ENCODE results near the gene NOS1AP.

The NOS1AP gene

DNA sequence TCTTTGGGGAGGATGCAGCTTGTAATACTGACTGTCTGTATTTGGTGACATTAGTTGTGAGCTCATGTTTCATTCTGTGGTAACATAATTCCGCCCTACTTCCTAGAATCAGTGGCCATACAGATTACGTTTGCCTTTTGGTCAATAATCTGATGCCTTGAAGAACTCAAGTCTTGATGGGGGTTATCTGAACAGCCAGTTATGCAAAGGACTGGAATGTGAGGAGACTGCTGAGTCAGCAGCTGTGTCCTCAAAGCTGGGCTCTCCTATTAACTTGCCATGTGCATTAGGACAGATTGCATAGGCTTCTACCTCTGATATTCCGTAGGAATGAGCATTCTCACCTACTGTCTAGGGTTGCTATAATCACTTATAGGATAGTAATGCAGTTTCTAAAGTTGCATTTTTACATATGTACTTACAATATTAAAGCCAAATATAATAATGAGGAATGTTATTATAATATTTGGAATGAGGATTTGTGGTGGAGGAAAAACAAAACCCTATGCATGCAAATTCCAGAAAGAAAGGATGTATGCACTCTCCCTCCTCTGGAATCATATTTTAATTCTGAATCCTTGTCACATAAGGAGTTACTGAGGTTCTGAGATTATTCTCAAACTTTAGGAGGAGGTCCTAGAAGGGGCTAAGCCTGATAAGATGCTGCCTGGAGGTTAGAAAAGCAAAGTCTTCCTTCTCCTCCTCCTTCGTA, 116.0 kb downstream of the NOS1AP start:
- no peaks in the 10 kb centered on the region for H3K27me3 ChIP-seq (replicated peaks; ENCODE audit: insufficient read depth, low read length)
- no peak overlapping the region for H2AFZ ChIP-seq (ENCODE audit: low read length)
- no peak overlapping the region for H3K9ac ChIP-seq (ENCODE audit: low read length)
- no peak for TF ChIP-seq EZH2phosphoT487 (IDR thresholded peaks at IDR 0.05; ENCODE audit: low read length)
- no peak for TF ChIP-seq EZH2 (optimal IDR thresholded peaks at IDR 0.05; ENCODE audit: low read depth, low read length)
- TF ChIP-seq CTCF (IDR thresholded peaks at IDR 0.05; ENCODE audit: low read length) = no peak
- no peaks in the 10 kb centered on the region for H3K36me3 ChIP-seq (replicated peaks; ENCODE audit: insufficient read depth, low read length)
- no peak overlapping the region for H3K4me2 ChIP-seq (ENCODE audit: low read depth, low read length)
- no peak overlapping the region for H3K4me3 ChIP-seq (ENCODE audit: low read length)
- no peaks in the 10 kb centered on the region for H3K9me2 ChIP-seq (replicated peaks; ENCODE audit: insufficient read depth, low read length)
- no peak for DNase-seq
- no peak overlapping the region for H3K27ac ChIP-seq (ENCODE audit: low read length)
- no peaks in the 10 kb centered on the region for H3K4me1 ChIP-seq (ENCODE audit: low read length)
- H3K79me2 ChIP-seq (ENCODE audit: low read length) = no peaks in the 10 kb centered on the region
- no peaks in the 10 kb centered on the region for H3K9me3 ChIP-seq (replicated peaks; ENCODE audit: insufficient read depth, low read length)
- H4K20me1 ChIP-seq (ENCODE audit: insufficient read depth, low read length) = no peaks in the 10 kb centered on the region
- no peaks in the 10 kb centered on the region for H3F3A ChIP-seq (ENCODE audit: insufficient read depth, low read length)

DNA sequence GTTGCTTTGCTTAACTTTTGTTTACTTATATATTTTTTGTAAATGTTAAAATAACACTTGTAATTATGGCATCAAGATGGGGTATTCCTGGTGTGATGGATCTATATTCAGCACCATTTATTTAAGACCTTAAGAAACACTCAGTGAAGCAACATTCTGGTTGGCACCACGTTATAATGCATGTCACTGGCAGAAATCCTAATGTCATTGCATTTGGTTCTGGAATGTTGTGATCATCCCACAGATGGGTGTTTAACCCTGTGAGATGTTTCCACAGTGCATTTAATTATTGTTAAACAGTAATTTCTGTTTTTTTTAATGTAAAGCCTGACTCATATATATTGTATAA, 116.5 kb downstream of the NOS1AP start:
- no peaks in the 10 kb centered on the region for H3K36me3 ChIP-seq (replicated peaks; ENCODE audit: insufficient read depth, low read length)
- H3K79me2 ChIP-seq (ENCODE audit: low read length) = no peaks in the 10 kb centered on the region
- H3K4me1 ChIP-seq (ENCODE audit: low read length) = no peaks in the 10 kb centered on the region
- H3K4me2 ChIP-seq (ENCODE audit: low read depth, low read length) = no peak overlapping the region
- H3K9me2 ChIP-seq (replicated peaks; ENCODE audit: insufficient read depth, low read length) = no peaks in the 10 kb centered on the region
- H3K9ac ChIP-seq (ENCODE audit: low read length) = no peak overlapping the region
- DNase-seq = no peak
- no peak overlapping the region for H2AFZ ChIP-seq (ENCODE audit: low read length)
- H3K4me3 ChIP-seq (ENCODE audit: low read length) = no peak overlapping the region
- H3K27me3 ChIP-seq (replicated peaks; ENCODE audit: insufficient read depth, low read length) = no peaks in the 10 kb centered on the region
- H3F3A ChIP-seq (ENCODE audit: insufficient read depth, low read length) = no peaks in the 10 kb centered on the region
- TF ChIP-seq EZH2phosphoT487 (IDR thresholded peaks at IDR 0.05; ENCODE audit: low read length) (no peak), CTCF (IDR thresholded peaks at IDR 0.05; ENCODE audit: low read length) (no peak), EZH2 (optimal IDR thresholded peaks at IDR 0.05; ENCODE audit: low read depth, low read length) (no peak)
- H4K20me1 ChIP-seq (ENCODE audit: insufficient read depth, low read length) = no peaks in the 10 kb centered on the region
- no peak overlapping the region for H3K27ac ChIP-seq (ENCODE audit: low read length)
- no peaks in the 10 kb centered on the region for H3K9me3 ChIP-seq (replicated peaks; ENCODE audit: insufficient read depth, low read length)

- H3K79me2 ChIP-seq (ENCODE audit: low read length) = no peaks in the 10 kb centered on the region
- no peaks in the 10 kb centered on the region for H3K9me3 ChIP-seq (replicated peaks; ENCODE audit: insufficient read depth, low read length)
- H3K36me3 ChIP-seq (replicated peaks; ENCODE audit: insufficient read depth, low read length) = no peaks in the 10 kb centered on the region
- no peaks in the 10 kb centered on the region for H4K20me1 ChIP-seq (ENCODE audit: insufficient read depth, low read length)
- H3K27me3 ChIP-seq (replicated peaks; ENCODE audit: insufficient read depth, low read length) = no peaks in the 10 kb centered on the region
- no peaks in the 10 kb centered on the region for H3F3A ChIP-seq (ENCODE audit: insufficient read depth, low read length)
- no peaks in the 10 kb centered on the region for H3K9me2 ChIP-seq (replicated peaks; ENCODE audit: insufficient read depth, low read length)
- H3K4me2 ChIP-seq (ENCODE audit: low read depth, low read length) = no peak overlapping the region
- no peak for TF ChIP-seq EZH2phosphoT487 (IDR thresholded peaks at IDR 0.05; ENCODE audit: low read length)
- TF ChIP-seq EZH2 (optimal IDR thresholded peaks at IDR 0.05; ENCODE audit: low read depth, low read length) = no peak
- TF ChIP-seq CTCF (IDR thresholded peaks at IDR 0.05; ENCODE audit: low read length) = no peak
- no peak overlapping the region for H3K4me3 ChIP-seq (ENCODE audit: low read length)
- no peak overlapping the region for H2AFZ ChIP-seq (ENCODE audit: low read length)
- no peak overlapping the region for H3K27ac ChIP-seq (ENCODE audit: low read length)
- no peaks in the 10 kb centered on the region for H3K4me1 ChIP-seq (ENCODE audit: low read length)
- no peak overlapping the region for H3K9ac ChIP-seq (ENCODE audit: low read length)
- no peak for DNase-seq
These were observed 116.9 kb downstream of the NOS1AP start for GRCh38 chr1:162186406-162186805.
